Choroid plexus epithelial cell (primary cell): ENCODE data around the gene WFDC11.

ENCODE experiments used
- DNase-seq: peaks from one replicate; pipeline ENCODE4 v3.0.0-alpha.2; 2010; ENCODE audit warnings: low read depth
- H3K4me3 ChIP-seq: 2 replicates; pipeline ENCODE4 v1.5.1; 2011; ENCODE audit warnings: low read depth, mild to moderate bottlenecking, control low read depth, low read length, moderate library complexity
- TF ChIP-seq, protein P1 (sequence below): conservative IDR thresholded peaks from 2 replicates; pipeline ENCODE4 v1.5.1; 2011; ENCODE audit warnings: low read depth, mild to moderate bottlenecking, control low read depth, inconsistent platforms, low read length, moderate library complexity

The WFDC11 gene

DNA sequence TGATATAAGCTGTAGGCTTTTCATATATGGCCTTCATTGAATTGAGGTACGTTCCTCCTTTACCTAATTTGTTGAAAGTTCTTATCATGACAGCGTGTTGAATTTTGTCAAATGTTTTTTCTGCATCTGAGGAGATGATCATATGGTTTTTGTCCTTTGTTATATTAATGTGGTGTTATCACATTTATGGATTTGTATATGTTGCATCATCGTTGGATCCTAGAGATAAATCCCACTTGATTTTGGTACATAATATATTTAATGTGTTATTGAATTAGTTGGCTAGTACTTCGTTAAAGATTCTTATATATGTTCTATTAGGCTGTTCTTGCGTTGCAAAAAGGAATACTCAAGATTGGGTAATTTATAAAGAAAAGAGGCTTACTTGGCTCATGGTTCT is 30.4 kb downstream of the WFDC11 start:
- DNase-seq, result no peak
- TF ChIP-seq, protein P1, sequence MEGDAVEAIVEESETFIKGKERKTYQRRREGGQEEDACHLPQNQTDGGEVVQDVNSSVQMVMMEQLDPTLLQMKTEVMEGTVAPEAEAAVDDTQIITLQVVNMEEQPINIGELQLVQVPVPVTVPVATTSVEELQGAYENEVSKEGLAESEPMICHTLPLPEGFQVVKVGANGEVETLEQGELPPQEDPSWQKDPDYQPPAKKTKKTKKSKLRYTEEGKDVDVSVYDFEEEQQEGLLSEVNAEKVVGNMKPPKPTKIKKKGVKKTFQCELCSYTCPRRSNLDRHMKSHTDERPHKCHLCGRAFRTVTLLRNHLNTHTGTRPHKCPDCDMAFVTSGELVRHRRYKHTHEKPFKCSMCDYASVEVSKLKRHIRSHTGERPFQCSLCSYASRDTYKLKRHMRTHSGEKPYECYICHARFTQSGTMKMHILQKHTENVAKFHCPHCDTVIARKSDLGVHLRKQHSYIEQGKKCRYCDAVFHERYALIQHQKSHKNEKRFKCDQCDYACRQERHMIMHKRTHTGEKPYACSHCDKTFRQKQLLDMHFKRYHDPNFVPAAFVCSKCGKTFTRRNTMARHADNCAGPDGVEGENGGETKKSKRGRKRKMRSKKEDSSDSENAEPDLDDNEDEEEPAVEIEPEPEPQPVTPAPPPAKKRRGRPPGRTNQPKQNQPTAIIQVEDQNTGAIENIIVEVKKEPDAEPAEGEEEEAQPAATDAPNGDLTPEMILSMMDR, result no peak

DNA sequence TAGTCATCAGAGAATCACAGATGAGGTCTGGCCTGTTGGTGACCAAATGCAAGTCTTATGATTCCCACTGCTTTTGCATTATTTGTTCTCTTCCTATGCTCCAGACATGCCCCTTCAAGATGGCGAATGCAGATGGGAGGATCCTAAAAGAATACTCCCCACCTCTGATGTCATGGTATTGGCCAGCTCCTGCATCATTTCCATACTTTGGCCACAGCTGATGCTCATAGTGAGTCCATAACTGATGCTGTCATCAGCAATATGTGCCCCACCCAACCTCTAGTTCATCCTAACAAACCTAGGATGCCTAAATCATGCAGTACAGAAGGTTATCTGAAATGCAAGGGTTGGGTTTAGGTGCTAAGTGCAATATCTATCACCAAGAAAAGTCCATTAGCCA is 33.5 kb downstream of the WFDC11 start:
- TF ChIP-seq, protein P1, result no peak
- H3K4me3 ChIP-seq, result no peak overlapping the region
- DNase-seq, result no peak

More for the DNA sequence above, 30.4 kb downstream of the WFDC11 start:
- H3K4me3 ChIP-seq, result no peak overlapping the region

DNA sequence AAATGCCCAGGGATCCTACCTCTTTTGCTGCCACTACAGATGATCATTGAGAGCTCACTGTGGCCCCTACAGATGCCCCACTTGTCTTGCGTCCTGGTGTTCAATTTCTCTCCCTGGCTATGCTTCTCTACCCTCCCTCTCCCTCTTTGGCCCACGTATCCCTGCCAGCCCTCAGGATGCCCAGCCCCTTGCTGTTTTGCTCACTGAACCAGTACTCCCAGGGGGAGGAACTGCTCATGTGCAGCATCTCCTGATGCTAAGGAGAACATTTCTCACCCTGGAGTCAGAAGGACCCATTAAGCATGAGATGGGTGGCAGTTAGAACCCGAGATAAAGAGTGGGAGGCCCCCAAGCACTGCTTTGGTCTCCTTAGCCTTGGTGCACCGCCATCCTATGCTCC is 38.9 kb downstream of the WFDC11 start, which contains the start of gene WFDC9:
Gene WFDC9, minus strand, starts transcription at position 101 of the 400 bp plus-strand sequence. CDS start 21,103 bp downstream, outside the sequence.
- TF ChIP-seq, protein P1, result no peak
- no peak for DNase-seq
- H3K4me3 ChIP-seq, result no peak within 1 kb of the TSS

DNA sequence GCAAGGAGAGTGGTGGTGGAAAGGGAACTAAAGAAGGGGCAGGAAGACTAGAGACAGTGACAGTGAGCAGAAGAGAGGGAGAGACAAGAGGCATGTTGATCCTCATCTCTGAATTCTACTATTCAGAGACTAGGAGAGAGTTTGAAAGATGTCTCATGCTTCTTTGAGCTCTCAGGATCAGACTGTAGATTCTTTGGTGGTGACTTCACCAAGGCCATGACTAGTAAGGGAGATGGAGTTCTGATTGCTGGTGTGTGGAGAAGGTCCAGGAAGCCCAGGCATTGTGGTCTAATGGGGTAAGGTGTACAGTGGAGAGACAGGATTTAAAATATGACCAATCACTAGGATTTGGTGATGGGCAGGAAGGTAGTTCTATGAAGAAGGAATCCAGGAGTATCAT is 39.7 kb downstream of the WFDC11 start:
- TF ChIP-seq, protein P1, result no peak
- H3K4me3 ChIP-seq, result no peak overlapping the region
- DNase-seq, result no peak

DNA sequence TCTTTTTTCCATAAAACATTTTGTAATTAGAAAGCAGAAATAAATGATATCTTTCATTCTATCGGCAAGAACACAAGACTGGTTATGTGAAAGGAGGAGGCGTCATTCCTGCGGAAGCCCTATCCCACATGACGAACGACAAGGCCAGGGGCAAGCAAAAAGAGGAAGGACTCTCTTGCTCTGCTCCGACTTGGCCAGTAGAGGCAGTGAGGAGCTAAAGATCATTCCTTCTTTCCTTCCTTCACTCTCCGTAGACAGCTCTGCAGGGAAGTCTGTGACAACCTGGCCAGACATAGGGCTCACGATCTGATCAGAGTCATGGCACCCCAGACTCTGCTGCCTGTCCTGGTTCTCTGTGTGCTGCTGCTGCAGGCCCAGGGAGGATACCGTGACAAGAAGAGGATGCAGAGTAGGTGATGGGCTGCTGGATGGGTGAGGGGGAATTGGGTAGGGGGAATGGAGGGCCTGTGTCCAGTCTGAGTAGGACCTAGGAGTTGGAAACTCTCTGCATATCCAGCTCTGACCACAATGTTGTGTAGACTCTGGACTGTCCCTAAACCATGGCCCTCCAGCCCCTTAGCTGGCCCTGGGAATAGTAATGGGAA is 40.4 kb downstream of the WFDC11 start, which contains the start of gene WFDC10A:
Gene WFDC10A, plus strand, starts transcription at position 244 of the 605 bp plus-strand sequence. Its CDS starts 75 bp downstream, at position 319.
- DNase-seq, result peak; percentile 71
- TF ChIP-seq, protein P1, result peak; percentile 83
- no peak within 1 kb of the TSS for H3K4me3 ChIP-seq

DNA sequence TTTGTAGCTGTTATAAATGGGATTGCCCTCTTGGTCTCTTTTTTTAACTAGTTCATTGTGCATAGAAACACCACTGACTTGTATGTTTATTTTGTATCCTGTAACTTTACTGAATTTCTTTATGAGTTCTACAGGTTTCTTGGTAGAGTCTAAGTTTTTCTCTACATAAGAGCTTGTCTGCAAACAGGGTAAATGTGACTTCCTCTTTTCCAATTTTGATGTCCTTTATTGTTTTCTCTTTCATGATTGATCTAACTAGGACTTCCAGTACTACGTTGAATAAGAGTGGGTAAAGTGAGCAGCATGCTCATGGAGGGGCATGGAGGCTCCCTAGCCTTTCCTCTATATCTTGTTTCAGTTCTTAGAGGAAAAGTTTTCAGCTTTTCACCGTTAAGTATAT is 43.5 kb downstream of the WFDC11 start:
- no peak for DNase-seq
- TF ChIP-seq, protein P1, result no peak
- H3K4me3 ChIP-seq, result no peak overlapping the region

DNA sequence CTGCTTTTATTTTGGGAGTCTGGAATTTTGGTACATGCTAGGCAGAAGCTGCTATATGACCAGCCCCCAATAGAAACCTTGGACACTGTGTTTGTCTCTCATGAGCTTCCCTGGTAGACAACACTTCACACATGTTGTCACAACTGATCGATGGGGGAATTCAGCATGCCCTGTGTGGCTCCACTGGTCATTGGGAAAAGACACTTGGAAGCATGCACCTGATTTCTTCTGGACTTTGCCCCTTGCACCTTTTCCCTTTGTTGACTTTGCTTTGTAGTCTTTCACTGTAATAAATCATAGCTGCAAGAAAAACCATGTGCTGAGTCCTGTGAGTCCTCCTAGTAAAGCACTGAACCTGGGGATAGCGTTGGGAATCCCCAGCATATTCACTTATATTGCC is 48.4 kb downstream of the WFDC11 start:
- no peak overlapping the region for H3K4me3 ChIP-seq
- TF ChIP-seq, protein P1, result no peak
- no peak for DNase-seq
